ENCODE measurements around the gene THEMIS2. TPM values are rescaled to one million over a fixed set of nuclear protein-coding genes. Genes with fewer than 3 reads are reported as not detected.

THEMIS2 gene
- total and polyA plus RNA-seq, 2 of the 8 experiments (the other 6 are each of a cell fraction or from before 2014, with no cell fraction given): 12.4 to 28.0 TPM

- TF ChIP-seq SIN3A (conservative IDR thresholded peaks at IDR 0.05 in 1 of 2, IDR thresholded peaks at IDR 0.05 in 1 of 2; ENCODE audit: low read depth in 1 of 2, low read length in 2 of 2) (no peak), RFX5 (IDR thresholded peaks at IDR 0.05; ENCODE audit: borderline replicate concordance, low read depth, low read length) (no peak), E2F6 (IDR thresholded peaks at IDR 0.05) (peak; percentile 86; the same call in 1 of the 2 replicates), RAD21 (IDR thresholded peaks at IDR 0.05 in 1 of 2, conservative IDR thresholded peaks at IDR 0.05 in 1 of 2; ENCODE audit: low read depth in 2 of 2, low read length in 2 of 2) (no peak), SP1 (IDR thresholded peaks at IDR 0.05; ENCODE audit: low read depth, low read length) (no peak), ZNF274 (IDR thresholded peaks at IDR 0.05; ENCODE audit: borderline replicate concordance, extremely low read depth, low read length) (no peak), RNF2 (IDR thresholded peaks at IDR 0.05; ENCODE audit: borderline replicate concordance, low read depth, low read length, missing control alignments, poor library complexity, severe bottlenecking) (peak; percentile 35), KDM1A (IDR thresholded peaks at IDR 0.05; ENCODE audit: borderline replicate concordance, low read length) (0 out of 2 replicates have a peak, but pooled peaks have one; percentile 5)
These were observed 42.8 kb downstream of the THEMIS2 start (continued) for GRCh38 chr1:27915082-27915575.
